Lower leg skin (tissue), 4 donors: ENCODE results near the gene TPM4. TPM values are rescaled to one million over a fixed set of nuclear protein-coding genes. Genes with fewer than 3 reads are reported as not detected.

ENCODE experiments used
- DNase-seq, 2 donors: peaks; one replicate each; pipeline ENCODE4 v3.0.0-alpha.2; 2019; ENCODE audit warnings: low spot score in 2 of 2
- H3K4me3 ChIP-seq: fragments of 200-600 bp; sonication (generic); 2 replicates; pipeline ENCODE4 v1.5.1; 2017; ENCODE audit warnings: mild to moderate bottlenecking, low read depth; ENCODE audit not compliant: poor library complexity, severe bottlenecking
- POLR2A ChIP-seq, 2 donors: fragments of 450-650 bp; IDR thresholded peaks; one replicate each; pipeline ENCODE4 v1.6.1; 2016 to 2017; ENCODE audit warnings: antibody characterized with exemption in 2 of 2, mild to moderate bottlenecking in 1 of 2, moderate library complexity in 1 of 2
- WGBS, 2 donors: methylation state at CpG; one replicate each; pipeline ENCODE4 v1.1.5; 2018; 5-methylcytosine and 5-hydroxymethylcytosine counted together
- intact Hi-C: fragments of 100-400 bp; cut with DNase I; formaldehyde crosslinking; loops from one replicate; pipeline ENCODE4 v1.15.0; 2023; ENCODE audit warnings: low total_unique reads
- total RNA-seq, 4 donors: library from RNA; depleted of rRNA; stranded (reverse); fragments of >200 nt; gene quantifications; one replicate each; pipeline ENCODE4 v1.1.0, GENCODE V29; 2016
- TF ChIP-seq, protein P1 (sequence below), 3 donors: fragments of 450-650 bp; IDR thresholded peaks; one replicate each; pipeline ENCODE4 v1.5.1; 2016; ENCODE audit warnings: antibody characterized with exemption in 3 of 3, mild to moderate bottlenecking in 3 of 3, moderate library complexity in 2 of 3

The TPM4 gene
- total RNA-seq, 4 donors from 2014 or later: 217 to 303 (median 267) TPM

- H3K4me3 ChIP-seq: peak overlapping the region; percentile 98
- DNase-seq: no peak
- 33 to 37% methylated on average over 20 to 21 of the region's 21 CpGs for WGBS, 2 donors
- intact Hi-C loops: no loop called here
- TF ChIP-seq POLR2A (IDR thresholded peaks at IDR 0.05): no peak
- TF ChIP-seq, protein P1, sequence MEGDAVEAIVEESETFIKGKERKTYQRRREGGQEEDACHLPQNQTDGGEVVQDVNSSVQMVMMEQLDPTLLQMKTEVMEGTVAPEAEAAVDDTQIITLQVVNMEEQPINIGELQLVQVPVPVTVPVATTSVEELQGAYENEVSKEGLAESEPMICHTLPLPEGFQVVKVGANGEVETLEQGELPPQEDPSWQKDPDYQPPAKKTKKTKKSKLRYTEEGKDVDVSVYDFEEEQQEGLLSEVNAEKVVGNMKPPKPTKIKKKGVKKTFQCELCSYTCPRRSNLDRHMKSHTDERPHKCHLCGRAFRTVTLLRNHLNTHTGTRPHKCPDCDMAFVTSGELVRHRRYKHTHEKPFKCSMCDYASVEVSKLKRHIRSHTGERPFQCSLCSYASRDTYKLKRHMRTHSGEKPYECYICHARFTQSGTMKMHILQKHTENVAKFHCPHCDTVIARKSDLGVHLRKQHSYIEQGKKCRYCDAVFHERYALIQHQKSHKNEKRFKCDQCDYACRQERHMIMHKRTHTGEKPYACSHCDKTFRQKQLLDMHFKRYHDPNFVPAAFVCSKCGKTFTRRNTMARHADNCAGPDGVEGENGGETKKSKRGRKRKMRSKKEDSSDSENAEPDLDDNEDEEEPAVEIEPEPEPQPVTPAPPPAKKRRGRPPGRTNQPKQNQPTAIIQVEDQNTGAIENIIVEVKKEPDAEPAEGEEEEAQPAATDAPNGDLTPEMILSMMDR (IDR thresholded peaks at IDR 0.05): no peak
Observed at GRCh38 chr19:16075430-16076153, 703 bp upstream of the TPM4 start.

GRCh38 chr19:16076958-16077611 is 790 bp downstream of the TPM4 start:
- intact Hi-C loops: no loop called here
- peak in 1 of 2 donors; percentile 93 for DNase-seq
- WGBS, 2 donors: 0% methylated on average over 26 to 41 of the region's 56 CpGs
- peak overlapping the region; percentile 98 for H3K4me3 ChIP-seq
- TF ChIP-seq, protein P1 (IDR thresholded peaks at IDR 0.05): no peak
- TF ChIP-seq POLR2A (IDR thresholded peaks at IDR 0.05): no peak

- TF ChIP-seq, protein P1 (IDR thresholded peaks at IDR 0.05): no peak
- WGBS, 2 donors: 19 to 22% methylated on average over 16 of the region's 16 CpGs
- intact Hi-C loops: no loop called here
- no peak for DNase-seq
- no peak overlapping the region for H3K4me3 ChIP-seq
Observed at GRCh38 chr19:16077984-16078758, 1.9 kb downstream of the TPM4 start.

GRCh38 chr19:16078759-16079707 is 2.7 kb downstream of the TPM4 start:
- DNase-seq: peak in 1 of 2 donors; percentile 89
- 2 to 4% methylated on average over 17 of the region's 17 CpGs for WGBS, 2 donors
- TF ChIP-seq POLR2A (IDR thresholded peaks at IDR 0.05): no peak
- TF ChIP-seq, protein P1 (IDR thresholded peaks at IDR 0.05): no peak
- intact Hi-C loops: no loop called here
- no peak overlapping the region for H3K4me3 ChIP-seq

- no peak for DNase-seq
- no peak for TF ChIP-seq POLR2A (IDR thresholded peaks at IDR 0.05)
- TF ChIP-seq, protein P1 (IDR thresholded peaks at IDR 0.05): no peak
- 93 to 95% methylated on average over 10 to 11 of the region's 11 CpGs for WGBS, 2 donors
- H3K4me3 ChIP-seq: no peak overlapping the region
- intact Hi-C loops: no loop called here
Observed at GRCh38 chr19:16084067-16084685, 7.9 kb downstream of the TPM4 start.
